Type B pancreatic cell (in vitro differentiated cells): Measurements from ENCODE around the gene TRPV3. TPM values are rescaled to one million over a fixed set of nuclear protein-coding genes. Genes with fewer than 3 reads are reported as not detected.
"Not testable (repeated sequence)": the region's sequence is repeated elsewhere in the genome, so short reads cannot be mapped to it uniquely, and the experiment has no call there.

Experiments
- DNase-seq: peaks from one replicate; pipeline ENCODE4 v3.0.0; 2021; ENCODE audit warnings: mixed read lengths; ENCODE audit not compliant: unreplicated experiment; ENCODE audit errors: extremely low spot score
- H3K27ac Mint-ChIP-seq: 2 replicates; pipeline ENCODE4 v1.8.0; 2021; ENCODE audit warnings: mild to moderate bottlenecking, mixed read lengths
- H3K27me3 Mint-ChIP-seq: 2 replicates; pipeline ENCODE4 v1.8.0; 2021; ENCODE audit warnings: mixed read lengths
- H3K36me3 Mint-ChIP-seq: 2 replicates; pipeline ENCODE4 v1.8.0; 2021; ENCODE audit warnings: mixed read lengths
- H3K4me1 Mint-ChIP-seq: one replicate; pipeline ENCODE4 v1.8.0; 2021; ENCODE audit warnings: mixed read lengths; ENCODE audit not compliant: unreplicated experiment
- H3K4me3 Mint-ChIP-seq: 2 replicates; pipeline ENCODE4 v1.8.0; 2021; ENCODE audit warnings: mild to moderate bottlenecking, mixed read lengths
- H3K9me3 Mint-ChIP-seq: 2 replicates; pipeline ENCODE4 v1.8.0; 2021; ENCODE audit warnings: mixed read lengths
- CTCF ChIP-seq: fragments of 200-600 bp; sonication (generic); conservative IDR thresholded peaks from 2 replicates; pipeline ENCODE4 v1.5.0; 2021; ENCODE audit warnings: antibody characterized with exemption, mild to moderate bottlenecking
- total RNA-seq: library from RNA; stranded (reverse); gene quantifications from 2 replicates; pipeline ENCODE4 v1.2.1, GENCODE V29; 2021; ENCODE audit warnings: low replicate concordance

The TRPV3 gene
- total RNA-seq, 1 donor from 2014 or later: 2.3 TPM

DNA sequence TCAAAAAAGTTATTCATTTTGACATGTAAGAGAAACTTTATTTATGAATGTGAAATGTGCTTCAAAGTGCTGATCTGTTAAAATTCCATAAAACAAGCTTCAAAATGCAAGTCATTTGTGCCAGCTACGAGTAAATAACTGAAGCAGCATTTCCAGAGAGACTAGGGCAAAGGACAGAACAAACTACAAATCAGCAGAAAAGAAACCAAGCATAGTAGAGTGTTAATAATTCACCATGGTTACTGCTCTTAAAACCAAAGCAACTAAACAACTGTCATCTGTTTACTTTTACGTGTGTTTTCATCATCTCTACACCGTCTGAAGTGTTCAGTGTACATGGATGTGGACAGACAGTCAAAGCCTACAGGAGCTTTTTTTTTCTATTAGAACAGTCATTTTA lies 83.4 kb downstream of the TRPV3 start:
- H3K4me1 Mint-ChIP-seq: peaks cover 16% of the 10 kb centered on the region
- no peak for DNase-seq
- no peak for TF ChIP-seq CTCF
- peaks cover 5% of the 10 kb centered on the region for H3K27me3 Mint-ChIP-seq
- no peak overlapping the region for H3K4me3 Mint-ChIP-seq
- no peaks in the 10 kb centered on the region for H3K36me3 Mint-ChIP-seq
- H3K27ac Mint-ChIP-seq: peak overlapping the region; percentile 11
- no peaks in the 10 kb centered on the region for H3K9me3 Mint-ChIP-seq

DNA sequence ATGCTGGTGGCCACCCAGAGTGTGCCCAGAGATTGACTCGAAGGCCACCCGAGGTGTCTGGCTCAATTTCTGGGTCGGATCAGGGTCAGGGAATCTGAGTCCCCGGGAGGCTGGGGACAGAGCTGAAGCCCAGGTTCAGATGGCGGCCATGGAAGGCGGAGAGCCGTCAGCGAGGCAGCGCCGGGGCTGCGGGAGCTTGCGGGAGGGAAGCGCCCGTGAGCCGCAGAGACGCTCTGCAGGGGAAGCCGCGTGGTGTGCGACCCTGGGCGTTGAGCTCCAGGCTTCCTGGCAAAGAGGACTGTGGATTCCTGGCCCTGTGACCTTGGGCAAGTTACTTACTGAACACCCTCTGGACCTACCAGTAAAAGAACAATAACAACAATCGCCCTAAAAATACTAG lies 85.5 kb downstream of the TRPV3 start:
- no peak for DNase-seq
- Mint-ChIP-seq H3K4me3 (no peak overlapping the region), H3K4me1 (peaks cover 16% of the 10 kb centered on the region), H3K36me3 (no peaks in the 10 kb centered on the region), H3K9me3 (no peaks in the 10 kb centered on the region), H3K27ac (no peak overlapping the region), H3K27me3 (no peaks in the 10 kb centered on the region)
- TF ChIP-seq CTCF: no peak

GRCh38 chr17:3471599-3471998 lies 86.0 kb downstream of the TRPV3 start, which contains the start of gene SPATA22:
Gene SPATA22 (minus strand): TSS chr17:3471819. CDS start chr17:3469325, 2,494 bp downstream.
- no peak within 1 kb of the TSS for H3K4me3 Mint-ChIP-seq
- H3K36me3 Mint-ChIP-seq: no peaks in the 10 kb centered on the region
- DNase-seq: no peak
- H3K4me1 Mint-ChIP-seq: peaks cover 16% of the 10 kb centered on the region
- H3K27ac Mint-ChIP-seq: no peak within 1 kb of the TSS
- no peaks in the 10 kb centered on the region for H3K27me3 Mint-ChIP-seq
- TF ChIP-seq CTCF: no peak
- no peaks in the 10 kb centered on the region for H3K9me3 Mint-ChIP-seq

DNA sequence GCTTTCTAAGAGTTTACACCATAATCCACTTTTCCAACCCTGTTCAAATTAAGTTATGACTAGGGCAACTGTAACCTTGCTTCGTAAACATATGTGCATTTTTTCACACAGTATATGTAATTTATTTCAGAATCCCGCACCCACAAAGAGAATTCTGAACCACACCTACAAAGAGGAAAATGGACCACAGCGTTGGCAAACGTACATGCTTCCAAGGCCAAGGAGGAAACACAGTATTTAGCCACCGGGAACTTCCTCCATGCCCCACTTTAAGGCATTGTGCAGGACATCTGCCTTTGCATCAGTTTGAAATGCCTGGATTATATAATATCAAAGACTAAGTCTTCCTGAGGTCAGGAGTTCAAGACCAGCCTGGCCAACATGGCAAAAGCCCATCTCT lies 88.1 kb downstream of the TRPV3 start:
- TF ChIP-seq CTCF: no peak
- H3K9me3 Mint-ChIP-seq: no peaks in the 10 kb centered on the region
- no peaks in the 10 kb centered on the region for H3K27me3 Mint-ChIP-seq
- no peak for DNase-seq
- H3K27ac Mint-ChIP-seq: no peak overlapping the region
- H3K4me3 Mint-ChIP-seq: no peak overlapping the region
- no peaks in the 10 kb centered on the region for H3K36me3 Mint-ChIP-seq
- no peaks in the 10 kb centered on the region for H3K4me1 Mint-ChIP-seq

DNA sequence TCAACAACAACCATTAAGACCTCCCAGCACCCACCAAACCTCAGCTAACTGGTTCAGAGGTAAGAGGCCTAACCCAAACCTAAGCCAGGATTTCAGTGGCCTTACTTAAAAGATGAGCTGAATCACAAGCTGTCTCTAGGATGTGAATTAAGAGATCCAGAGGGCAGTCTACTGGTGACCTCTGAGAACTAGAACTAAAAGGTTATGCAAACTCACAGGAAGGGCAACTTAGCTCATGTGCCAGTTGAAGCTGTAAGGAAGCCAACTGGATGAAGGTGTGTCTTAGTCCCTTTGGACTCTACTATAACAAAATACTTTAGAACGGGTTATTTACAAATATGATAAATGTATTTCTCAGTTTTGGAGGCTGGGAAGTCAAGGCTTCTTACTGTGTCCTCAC lies 91.3 kb downstream of the TRPV3 start:
- not testable (repeated sequence) for H3K9me3 Mint-ChIP-seq, H3K27ac Mint-ChIP-seq, H3K36me3 Mint-ChIP-seq, H3K27me3 Mint-ChIP-seq, DNase-seq, H3K4me3 Mint-ChIP-seq, H3K4me1 Mint-ChIP-seq

Other genes starting within 250 kb of the TRPV3 start
- not detected in 2 replicates for gene OR3A2, start 171.5 kb downstream of the TRPV3 start, total RNA-seq
- not detected in 2 replicates for gene OR1E1, start 159.4 kb downstream of the TRPV3 start, total RNA-seq
- not detected in 2 replicates for gene OR3A3, start 146.4 kb downstream of the TRPV3 start, total RNA-seq
- not detected in 2 replicates for gene OR1E2, start 124.0 kb downstream of the TRPV3 start, total RNA-seq
- not detected in 2 replicates for gene SPATA22, start 86.0 kb downstream of the TRPV3 start, total RNA-seq
- 0.33 and 0.51 TPM in 2 replicates for gene ASPA, start 81.8 kb downstream of the TRPV3 start, total RNA-seq
- gene TRPV1, start 51.6 kb upstream of the TRPV3 start, total RNA-seq: 7.7 and 9.6 TPM in 2 replicates
- 18.6 and 22.1 TPM in 2 replicates for gene SHPK, start 78.4 kb upstream of the TRPV3 start, total RNA-seq
- gene CTNS, start 78.9 kb upstream of the TRPV3 start, total RNA-seq: 17.4 and 17.5 TPM in 2 replicates
- 91.2 and 138 TPM in 2 replicates for gene TAX1BP3, start 110.8 kb upstream of the TRPV3 start, total RNA-seq
- 38.6 and 46.6 TPM in 2 replicates for gene EMC6, start 111.0 kb upstream of the TRPV3 start, total RNA-seq
- gene P2RX5, start 138.3 kb upstream of the TRPV3 start, total RNA-seq: 0.69 and 1.3 TPM in 2 replicates
- 5.2 and 13.1 TPM in 2 replicates for gene HASPIN, start 166.1 kb upstream of the TRPV3 start, total RNA-seq
- gene ITGAE, start 243.4 kb upstream of the TRPV3 start, total RNA-seq: 21.0 and 28.8 TPM in 2 replicates